ENCODE data around the gene ASCC1. TPM values are rescaled to one million over a fixed set of nuclear protein-coding genes. Genes with fewer than 3 reads are reported as not detected.
"Not testable (repeated sequence)": the region's sequence is repeated elsewhere in the genome, so short reads cannot be mapped to it uniquely, and the experiment has no call there.

Gene ASCC1
- total RNA-seq, 1 donor = 14.2 TPM

DNA sequence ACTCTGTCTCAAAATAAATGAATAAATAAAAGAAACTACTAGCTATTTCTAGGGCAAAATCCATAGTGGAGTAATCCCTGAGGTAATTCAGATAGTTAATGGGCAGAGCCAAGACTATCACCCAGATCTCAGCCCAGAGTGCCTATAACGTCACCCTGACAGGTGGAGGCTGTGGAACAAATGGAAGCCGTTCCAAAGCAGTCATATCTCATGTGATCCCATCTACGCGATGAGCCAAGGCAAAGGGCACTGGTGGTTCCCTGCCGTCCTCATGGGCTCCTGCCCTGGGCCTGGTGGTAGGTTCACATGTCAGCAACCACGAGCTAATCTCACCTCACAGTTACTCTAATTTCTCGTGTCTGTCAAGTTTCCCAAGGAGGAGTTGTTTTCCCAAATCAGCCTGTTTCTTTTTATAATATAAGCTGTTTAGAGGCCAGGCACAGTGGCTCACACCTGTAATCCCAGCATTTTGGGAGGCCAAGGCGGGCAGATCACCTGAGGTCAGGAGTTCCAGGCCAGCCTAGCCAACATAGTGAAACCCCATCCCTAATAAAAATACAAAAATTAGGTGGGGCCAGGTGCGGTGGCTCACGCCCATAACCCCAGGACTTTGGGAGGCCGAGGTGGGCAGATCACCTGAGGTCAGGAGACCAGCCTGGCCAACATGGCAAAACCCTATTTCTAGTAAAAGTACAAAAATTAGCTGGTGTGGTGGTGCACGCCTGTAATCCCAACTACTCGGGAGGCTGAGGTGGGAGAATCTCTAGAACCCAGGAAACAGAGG lies 22.5 kb upstream of the ASCC1 start:
- Histone ChIP-seq H3K4me1 (ENCODE audit: insufficient read depth, low read length) (peaks cover 22% of the 10 kb centered on the region), H3K27me3 (ENCODE audit: insufficient read depth, low read length) (no peaks in the 10 kb centered on the region), H3K9me3 (ENCODE audit: low read depth, low read length) (no peaks in the 10 kb centered on the region), H3K4me3 (ENCODE audit: low read length) (no peak overlapping the region)

DNA sequence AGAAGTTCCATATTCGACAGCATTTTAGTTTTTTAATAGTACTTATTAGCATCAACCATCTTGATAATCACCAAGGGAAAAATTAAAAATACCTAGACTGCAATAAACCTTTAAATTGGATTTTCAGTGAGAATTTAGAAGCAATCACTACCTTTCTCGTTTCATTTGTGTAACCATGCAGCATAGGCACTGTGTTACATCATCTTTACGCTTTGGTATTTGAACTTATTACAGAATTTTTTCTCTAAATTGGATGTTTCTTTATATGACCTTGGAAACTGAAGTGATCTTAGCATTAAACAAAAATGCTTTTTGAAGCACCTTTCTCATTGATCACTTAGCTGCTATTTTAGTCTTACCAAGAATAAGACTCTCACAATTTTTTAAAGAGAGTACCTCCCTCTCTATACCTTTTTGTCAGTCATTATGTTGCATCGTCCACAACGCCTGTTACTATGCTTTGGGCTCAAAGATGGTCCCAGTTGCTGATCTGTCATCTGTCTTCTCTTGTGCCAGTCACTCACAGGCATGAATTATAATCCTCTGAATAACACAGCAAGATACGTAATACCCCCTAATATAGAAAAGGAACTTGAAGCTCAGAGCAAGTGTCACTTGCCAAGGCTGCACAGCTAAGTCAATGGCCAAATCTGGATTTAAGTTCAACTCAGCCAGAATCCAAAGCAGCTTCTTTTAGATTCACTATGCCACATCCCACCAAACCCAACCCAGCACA lies 19.6 kb upstream of the ASCC1 start:
- Histone ChIP-seq H3K27me3 (ENCODE audit: insufficient read depth, low read length) (no peaks in the 10 kb centered on the region), H3K9me3 (ENCODE audit: low read depth, low read length) (no peaks in the 10 kb centered on the region), H3K4me1 (ENCODE audit: insufficient read depth, low read length) (peaks cover 14% of the 10 kb centered on the region), H3K4me3 (ENCODE audit: low read length) (no peak overlapping the region)

DNA sequence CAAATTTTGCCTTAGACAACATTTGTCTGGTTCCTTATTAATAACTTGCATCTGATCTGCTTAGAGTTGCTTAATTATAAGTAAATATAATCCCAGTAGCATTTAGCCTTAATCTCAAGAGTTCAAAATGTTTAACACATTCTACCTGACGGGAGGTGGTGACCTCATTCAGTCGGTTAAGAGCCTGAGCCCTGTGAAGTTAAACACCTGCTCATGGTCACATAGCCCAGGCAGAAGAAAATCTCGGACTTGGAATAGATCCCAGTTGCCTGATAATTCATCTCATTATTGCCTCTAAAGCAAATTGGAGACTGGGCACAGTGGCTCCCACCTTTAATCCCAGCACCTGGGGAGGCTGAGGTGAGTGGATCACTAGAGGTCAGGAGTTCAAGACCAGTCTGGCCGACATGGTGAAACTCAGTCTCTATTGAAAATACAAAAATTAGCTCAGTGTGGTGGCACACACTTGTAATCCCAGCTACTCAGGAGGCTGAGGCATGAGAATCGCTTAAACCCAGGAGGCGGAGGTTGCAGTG lies 18.6 kb upstream of the ASCC1 start:
- peaks cover 12% of the 10 kb centered on the region for H3K4me1 ChIP-seq (ENCODE audit: insufficient read depth, low read length)
- H3K4me3 ChIP-seq (ENCODE audit: low read length) = no peak overlapping the region
- H3K27me3 ChIP-seq (ENCODE audit: insufficient read depth, low read length) = no peaks in the 10 kb centered on the region
- H3K9me3 ChIP-seq (ENCODE audit: low read depth, low read length) = no peaks in the 10 kb centered on the region

- Histone ChIP-seq H3K4me1 (ENCODE audit: insufficient read depth, low read length) (peaks cover 6% of the 10 kb centered on the region), H3K4me3 (ENCODE audit: low read length) (no peak overlapping the region)
Measured at GRCh38 chr10:72233621-72234020, 17.5 kb upstream of the ASCC1 start.

GRCh38 chr10:72229261-72230251 lies 13.5 kb upstream of the ASCC1 start:
- H3K27me3 ChIP-seq (ENCODE audit: insufficient read depth, low read length) = no peaks in the 10 kb centered on the region
- no peaks in the 10 kb centered on the region for H3K9me3 ChIP-seq (ENCODE audit: low read depth, low read length)
- no peak overlapping the region for H3K4me3 ChIP-seq (ENCODE audit: low read length)
- peaks cover 11% of the 10 kb centered on the region for H3K4me1 ChIP-seq (ENCODE audit: insufficient read depth, low read length)

More at GRCh38 chr10:72233621-72234020, 17.5 kb upstream of the ASCC1 start:
- Histone ChIP-seq H3K9me3 (ENCODE audit: low read depth, low read length) (no peaks in the 10 kb centered on the region), H3K27me3 (ENCODE audit: insufficient read depth, low read length) (no peaks in the 10 kb centered on the region)

DNA sequence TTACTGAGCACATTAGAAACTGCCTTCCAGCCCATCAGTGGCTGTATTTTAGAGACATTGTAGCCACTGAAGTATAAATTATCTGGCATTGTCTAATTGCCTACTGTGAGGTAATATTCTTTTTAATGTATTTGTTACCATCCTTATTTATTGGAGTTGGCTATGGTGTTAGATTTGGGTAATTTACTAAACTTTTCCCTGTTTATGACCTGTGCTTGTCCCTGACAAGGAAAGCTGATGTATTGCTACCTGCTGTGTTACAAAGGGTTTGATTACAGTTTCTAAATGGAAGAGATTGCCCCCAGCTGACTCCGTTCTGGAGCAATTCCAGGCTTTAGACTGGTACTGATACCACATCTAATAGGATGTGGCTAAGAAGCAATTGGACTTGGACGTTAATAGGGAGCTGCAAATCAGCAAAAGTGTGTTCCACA lies 12.3 kb upstream of the ASCC1 start:
- Histone ChIP-seq H3K4me3 (ENCODE audit: low read length) (no peak overlapping the region), H3K9me3 (ENCODE audit: low read depth, low read length) (no peaks in the 10 kb centered on the region), H3K4me1 (ENCODE audit: insufficient read depth, low read length) (peaks cover 22% of the 10 kb centered on the region), H3K27me3 (ENCODE audit: insufficient read depth, low read length) (no peaks in the 10 kb centered on the region)

DNA sequence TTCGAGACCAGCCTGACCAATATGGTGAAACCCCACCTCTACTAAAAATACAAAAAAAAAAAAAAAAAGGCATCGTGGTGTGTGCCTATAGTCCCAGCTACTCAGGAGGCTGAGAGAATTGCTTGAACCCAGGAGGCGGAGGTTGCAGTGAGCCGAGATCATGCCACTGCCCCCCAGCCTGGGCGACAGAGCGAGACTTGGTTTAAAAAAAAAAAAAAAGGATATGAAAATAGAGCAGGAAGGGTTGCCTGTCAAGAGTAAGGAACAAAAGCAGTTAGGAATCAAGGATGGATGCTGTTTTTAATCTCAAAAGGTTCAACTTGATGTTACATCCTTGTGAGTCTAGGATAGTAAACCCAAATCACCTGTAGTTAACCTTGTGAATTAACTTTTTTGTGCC lies 11.8 kb upstream of the ASCC1 start:
- peaks cover 27% of the 10 kb centered on the region for H3K4me1 ChIP-seq (ENCODE audit: insufficient read depth, low read length)
- no peaks in the 10 kb centered on the region for H3K9me3 ChIP-seq (ENCODE audit: low read depth, low read length)
- H3K4me3 ChIP-seq (ENCODE audit: low read length) = no peak overlapping the region
- no peaks in the 10 kb centered on the region for H3K27me3 ChIP-seq (ENCODE audit: insufficient read depth, low read length)

GRCh38 chr10:72226418-72227027 lies 10.4 kb upstream of the ASCC1 start:
- Histone ChIP-seq H3K4me1 (ENCODE audit: insufficient read depth, low read length) (peaks cover 32% of the 10 kb centered on the region), H3K27me3 (ENCODE audit: insufficient read depth, low read length) (no peaks in the 10 kb centered on the region), H3K9me3 (ENCODE audit: low read depth, low read length) (no peaks in the 10 kb centered on the region), H3K4me3 (ENCODE audit: low read length) (no peak overlapping the region)

DNA sequence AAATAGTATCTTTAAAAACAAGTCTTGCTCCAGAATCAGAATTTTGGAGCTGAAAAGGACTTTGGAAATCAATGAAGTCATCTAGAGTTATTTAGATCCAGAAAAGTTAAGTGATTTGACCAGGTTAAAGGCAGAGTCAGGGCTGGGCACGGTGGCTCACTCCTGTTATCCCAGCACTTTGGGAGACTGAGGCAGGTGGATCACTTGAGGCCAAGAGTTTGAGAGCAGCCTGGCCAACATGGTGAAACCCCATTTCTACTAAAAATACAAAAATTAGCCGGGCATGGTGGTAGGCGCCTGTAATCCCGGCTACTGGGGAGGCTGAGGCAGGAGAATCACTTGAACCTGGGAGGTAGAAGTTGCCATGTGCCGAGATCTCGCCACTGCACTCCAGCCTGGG lies 8.1 kb upstream of the ASCC1 start:
- not testable (repeated sequence) for H3K4me3 ChIP-seq (ENCODE audit: low read length); H3K9me3 ChIP-seq (ENCODE audit: low read depth, low read length); H3K27me3 ChIP-seq (ENCODE audit: insufficient read depth, low read length)
- H3K4me1 ChIP-seq (ENCODE audit: insufficient read depth, low read length) = peaks cover 31% of the 10 kb centered on the region

DNA sequence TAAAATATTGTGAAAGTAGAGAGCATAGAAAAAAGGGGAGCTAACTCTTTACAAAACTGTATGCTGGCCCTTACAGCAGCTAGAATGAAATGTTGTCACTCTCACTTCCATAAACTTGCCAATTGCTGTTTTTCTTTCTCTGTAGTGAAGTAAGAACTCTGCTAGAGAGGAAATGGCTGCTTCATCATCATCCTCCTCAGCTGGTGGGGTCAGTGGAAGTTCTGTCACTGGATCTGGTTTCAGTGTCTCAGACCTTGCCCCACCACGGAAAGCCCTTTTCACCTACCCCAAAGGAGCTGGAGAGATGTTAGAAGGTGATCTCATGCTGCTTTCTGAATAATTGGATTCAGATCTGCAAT lies 7.6 kb upstream of the ASCC1 start:
- Histone ChIP-seq H3K27me3 (ENCODE audit: insufficient read depth, low read length) (no peaks in the 10 kb centered on the region), H3K4me1 (ENCODE audit: insufficient read depth, low read length) (peaks cover 36% of the 10 kb centered on the region), H3K4me3 (ENCODE audit: low read length) (no peak overlapping the region), H3K9me3 (ENCODE audit: low read depth, low read length) (no peaks in the 10 kb centered on the region)

- H3K4me3 ChIP-seq (ENCODE audit: low read length) = no peak overlapping the region
- H3K27me3 ChIP-seq (ENCODE audit: insufficient read depth, low read length) = no peaks in the 10 kb centered on the region
- peaks cover 54% of the 10 kb centered on the region for H3K4me1 ChIP-seq (ENCODE audit: insufficient read depth, low read length)
- H3K9me3 ChIP-seq (ENCODE audit: low read depth, low read length) = no peaks in the 10 kb centered on the region
Measured at GRCh38 chr10:72221278-72221677, 5.2 kb upstream of the ASCC1 start.

GRCh38 chr10:72220637-72221036 lies 4.6 kb upstream of the ASCC1 start:
- H3K9me3 ChIP-seq (ENCODE audit: low read depth, low read length) = no peaks in the 10 kb centered on the region
- H3K4me1 ChIP-seq (ENCODE audit: insufficient read depth, low read length) = peaks cover 54% of the 10 kb centered on the region

GRCh38 chr10:72219235-72219814 lies 3.2 kb upstream of the ASCC1 start:
- no peak overlapping the region for H3K4me3 ChIP-seq (ENCODE audit: low read length)
- H3K9me3 ChIP-seq (ENCODE audit: low read depth, low read length) = no peaks in the 10 kb centered on the region
- peaks cover 63% of the 10 kb centered on the region for H3K4me1 ChIP-seq (ENCODE audit: insufficient read depth, low read length)
- no peaks in the 10 kb centered on the region for H3K27me3 ChIP-seq (ENCODE audit: insufficient read depth, low read length)

More at GRCh38 chr10:72220637-72221036, 4.6 kb upstream of the ASCC1 start:
- Histone ChIP-seq H3K4me3 (ENCODE audit: low read length) (no peak overlapping the region), H3K27me3 (ENCODE audit: insufficient read depth, low read length) (no peaks in the 10 kb centered on the region)

DNA sequence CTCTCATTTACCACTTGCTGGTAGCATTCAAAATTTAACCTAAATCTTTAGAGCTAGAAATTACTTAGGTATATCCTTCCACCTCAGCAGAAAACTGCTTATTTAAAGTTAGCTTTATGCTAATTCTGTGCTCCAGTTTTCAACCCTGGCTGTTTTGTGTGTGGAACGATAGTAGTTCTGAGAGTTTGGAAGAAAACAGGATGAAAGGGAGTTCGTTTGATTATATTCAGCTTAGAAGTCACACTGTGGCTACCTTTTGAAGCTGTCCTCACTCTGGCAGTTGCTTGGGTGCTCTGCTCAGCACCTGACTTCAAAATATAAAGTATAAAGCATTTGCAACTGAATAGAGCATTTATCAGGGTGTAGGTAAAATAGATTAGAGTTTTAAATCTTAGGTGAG lies 2.6 kb upstream of the ASCC1 start:
- no peaks in the 10 kb centered on the region for H3K9me3 ChIP-seq (ENCODE audit: low read depth, low read length)
- peaks cover 58% of the 10 kb centered on the region for H3K4me1 ChIP-seq (ENCODE audit: insufficient read depth, low read length)
- H3K27me3 ChIP-seq (ENCODE audit: insufficient read depth, low read length) = no peaks in the 10 kb centered on the region
- no peak overlapping the region for H3K4me3 ChIP-seq (ENCODE audit: low read length)
